ENCODE measurements around the gene SFXN3.
A peak's percentile ranks its signal among the peaks of the same experiment; 100 is the strongest.

DNA sequence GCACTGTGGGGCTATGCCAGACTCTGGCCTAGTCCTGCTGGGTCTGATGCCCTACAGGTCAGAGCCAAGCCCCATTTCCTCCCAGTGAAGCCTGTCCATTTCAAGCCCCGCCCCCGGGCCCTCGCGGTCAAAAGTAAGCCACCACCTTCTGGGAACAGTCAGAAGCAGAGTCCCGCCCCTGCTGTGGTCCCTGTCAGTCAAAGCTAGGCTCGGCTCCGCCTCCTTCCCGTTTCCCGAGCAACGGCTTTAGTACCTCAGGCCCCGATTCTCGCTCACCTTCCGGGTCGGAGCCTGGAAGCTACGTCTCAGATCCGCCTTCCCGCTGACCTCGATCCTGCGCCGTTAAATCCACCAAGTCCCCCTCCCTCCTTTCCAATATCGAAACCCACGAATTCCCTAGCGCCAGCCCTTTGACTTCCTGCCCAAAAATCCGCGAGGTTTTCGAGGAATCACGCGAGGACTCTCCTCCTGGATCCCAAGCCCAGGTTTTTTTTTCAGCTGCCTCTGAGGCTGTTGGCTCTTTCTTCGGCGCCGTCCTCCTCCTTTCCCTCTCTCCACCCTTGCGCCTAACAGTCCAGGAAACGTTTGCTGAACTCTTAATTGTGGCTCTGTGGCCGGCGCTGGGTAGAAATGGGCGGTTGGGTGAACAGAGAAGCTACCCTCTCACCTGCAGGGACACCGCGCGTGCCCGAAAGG lies 11.8 kb downstream of the SFXN3 start:
- TF ChIP-seq CTCF (IDR thresholded peaks at IDR 0.05) (no peak), POLR2A (IDR thresholded peaks at IDR 0.05) (peak in 1 of 2 donors; percentile 63)
